MM.1S (cell line): ENCODE data around the gene ARHGEF19.

Experiments
- CTCF ChIP-seq: fragments of 300-600 bp; sonication (generic); IDR thresholded peaks from 2 replicates; pipeline ENCODE4 v1.5.1; 2016; ENCODE audit warnings: antibody characterized with exemption, low read length, mixed read lengths
- EZH2 ChIP-seq: fragments of 300-600 bp; sonication (generic); optimal IDR thresholded peaks from 2 replicates; pipeline ENCODE3; 2017; ENCODE audit warnings: low read depth, mild to moderate bottlenecking, antibody characterized with exemption, low read length, mixed read lengths

GRCh38 chr1:16262067-16262466 lies 49.6 kb upstream of the ARHGEF19 start:
- TF ChIP-seq CTCF (no peak), EZH2 (no peak)
